HEK293 (cell line): ENCODE measurements around the gene KCNQ2.

ENCODE experiments used
- CTCF ChIA-PET: fragments of 350-600 bp; formaldehyde crosslinking; extraction: SDS; loops from one replicate; lab custom pipeline; 2021; ENCODE audit warnings: antibody characterized with exemption; lab: Yijun Ruan, JAX
- POLR2A ChIA-PET: fragments of 300-600 bp; formaldehyde crosslinking; extraction: SDS; loops from one replicate; lab custom pipeline; 2020; ENCODE audit warnings: antibody characterized with exemption, inconsistent platforms; lab: Yijun Ruan, JAX
- H3K27ac ChIP-seq: fragments of 200-500 bp; sonication (Bioruptor generic); 2 replicates; pipeline ENCODE4 v1.5.1; 2014; ENCODE audit warnings: low read depth, low read length, control low read depth, inconsistent platforms; ENCODE audit errors: extremely low read depth
- H3K36me3 ChIP-seq, 2 experiments: fragments of 200-500 bp in 1 of 2; sonication (Bioruptor generic) in 1 of 2; 1 replicate in 1 of 2; 2 replicates in 1 of 2; pipeline ENCODE4 v1.5.1; 2014 to 2017; ENCODE audit warnings: inconsistent platforms in 2 of 2, low read length in 2 of 2; ENCODE audit not compliant: control insufficient read depth in 2 of 2, insufficient read depth in 1 of 2
- H3K4me1 ChIP-seq: fragments of 200-500 bp; sonication (Bioruptor generic); 2 replicates; pipeline ENCODE4 v1.5.1; 2014; ENCODE audit warnings: mild to moderate bottlenecking, low read length, inconsistent platforms; ENCODE audit not compliant: control insufficient read depth, insufficient read depth
- H3K4me3 ChIP-seq: 2 replicates; pipeline ENCODE4 v1.5.1; 2011; ENCODE audit warnings: low read depth, mild to moderate bottlenecking, control low read depth, low read length, moderate library complexity
- H3K9me3 ChIP-seq: fragments of 200-500 bp; sonication (Bioruptor generic); 2 replicates; pipeline ENCODE4 v1.5.1; 2014; ENCODE audit warnings: low read depth, low read length, inconsistent platforms; ENCODE audit not compliant: control insufficient read depth, insufficient read depth
- CTCF ChIP-seq: fragments of 450-650 bp; formaldehyde crosslinking; IDR thresholded peaks from 2 replicates; pipeline ENCODE4 v1.5.1; 2016; ENCODE audit warnings: missing biosample characterization, missing genetic modification characterization
- IKZF3 ChIP-seq: fragments of 450-650 bp; IDR thresholded peaks from 2 replicates; pipeline ENCODE4 v1.5.0; 2018; ENCODE audit warnings: missing biosample characterization, mild to moderate bottlenecking, missing genetic modification characterization, moderate library complexity
- KLF8 ChIP-seq: fragments of 450-650 bp; formaldehyde crosslinking; IDR thresholded peaks from 2 replicates; pipeline ENCODE4 v1.5.1; 2016; ENCODE audit warnings: missing biosample characterization, missing genetic modification characterization
- PATZ1 ChIP-seq: fragments of 450-650 bp; formaldehyde crosslinking; IDR thresholded peaks from 2 replicates; pipeline ENCODE4 v1.5.1; 2016; ENCODE audit warnings: missing biosample characterization, missing genetic modification characterization
- ZBTB10 ChIP-seq: fragments of 450-650 bp; formaldehyde crosslinking; IDR thresholded peaks from 2 replicates; pipeline ENCODE4 v1.5.1; 2016; ENCODE audit warnings: missing biosample characterization, missing genetic modification characterization
- ZBTB7A ChIP-seq: fragments of 450-650 bp; formaldehyde crosslinking; IDR thresholded peaks from 2 replicates; pipeline ENCODE4 v1.5.1; 2016; ENCODE audit warnings: low read depth, missing biosample characterization, missing genetic modification characterization
- ZFHX2 ChIP-seq: fragments of 450-650 bp; formaldehyde crosslinking; conservative IDR thresholded peaks from 2 replicates; pipeline ENCODE4 v1.5.1; 2016; ENCODE audit warnings: missing biosample characterization, missing genetic modification characterization
- ZFP69B ChIP-seq: fragments of 450-650 bp; formaldehyde crosslinking; IDR thresholded peaks from 2 replicates; pipeline ENCODE4 v1.5.1; 2016; ENCODE audit warnings: missing biosample characterization, missing genetic modification characterization
- ZNF2 ChIP-seq: fragments of 450-650 bp; formaldehyde crosslinking; IDR thresholded peaks from 2 replicates; pipeline ENCODE4 v1.5.1; 2016; ENCODE audit warnings: missing biosample characterization, missing genetic modification characterization
- ZNF302 ChIP-seq: fragments of 450-650 bp; formaldehyde crosslinking; IDR thresholded peaks from 2 replicates; pipeline ENCODE4 v1.5.1; 2016; ENCODE audit warnings: missing biosample characterization, missing genetic modification characterization, low read depth
- ZNF335 ChIP-seq: fragments of 450-650 bp; formaldehyde crosslinking; conservative IDR thresholded peaks from 2 replicates; pipeline ENCODE4 v1.5.1; 2016; ENCODE audit warnings: missing biosample characterization, missing genetic modification characterization
- ZNF341 ChIP-seq: fragments of 450-650 bp; formaldehyde crosslinking; IDR thresholded peaks from 2 replicates; pipeline ENCODE4; 2016; ENCODE audit warnings: low read depth, missing biosample characterization, missing genetic modification characterization
- ZNF654 ChIP-seq: fragments of 450-650 bp; formaldehyde crosslinking; IDR thresholded peaks from 2 replicates; pipeline ENCODE4 v1.5.1; 2016; ENCODE audit warnings: low read depth, missing biosample characterization, missing genetic modification characterization
- ZNF692 ChIP-seq: fragments of 450-650 bp; formaldehyde crosslinking; IDR thresholded peaks from 2 replicates; pipeline ENCODE4 v1.5.1; 2016; ENCODE audit warnings: missing biosample characterization, missing genetic modification characterization

KCNQ2 gene

GRCh38 chr20:63382551-63383300 is 89.7 kb downstream of the KCNQ2 start (continued):
- no peak for TF ChIP-seq ZNF692 (tag by site-specific recombination)
- TF ChIP-seq, all 188 proteins: peak for 0

DNA sequence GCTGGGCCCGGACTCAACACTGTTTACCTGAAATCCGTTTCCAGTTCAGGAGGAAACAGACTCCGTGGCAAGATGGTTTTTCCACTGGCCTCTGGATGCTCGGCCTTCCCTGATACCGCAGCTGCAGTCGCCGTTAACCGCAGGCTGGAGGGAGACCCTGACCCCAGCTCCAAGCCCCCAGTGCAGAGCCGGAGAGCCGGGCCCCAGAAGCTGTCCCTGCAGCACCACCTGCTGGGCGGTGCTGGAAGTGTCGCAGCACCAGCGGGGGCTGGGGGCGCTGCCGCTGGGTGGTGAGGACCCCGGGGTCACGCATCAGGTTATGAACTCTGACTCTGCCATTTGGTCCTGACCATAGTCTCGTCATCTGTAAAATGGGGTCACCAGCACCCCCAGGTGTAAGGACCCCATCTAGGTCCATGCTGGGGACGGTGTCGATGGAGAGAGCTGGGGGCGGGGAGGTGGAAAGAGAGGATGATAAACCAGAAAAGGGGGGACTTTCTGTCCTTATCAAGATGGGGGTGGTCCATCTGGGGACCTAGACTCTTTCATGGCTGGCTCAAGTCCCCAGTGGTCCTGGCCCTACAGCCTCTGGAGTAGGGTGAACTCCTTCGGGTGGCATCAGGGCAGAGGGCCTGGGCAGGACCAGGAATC is 90.5 kb downstream of the KCNQ2 start:
- ChIA-PET CTCF (interaction anchor here (0.5 to 7.3 kb wide), 28 partner anchors 8 to 200 kb away, joined by 3 to 89 read pairs (median 4); no protein-coding TSS in a partner anchor), POLR2A (no interaction called here)
- Histone ChIP-seq H3K36me3 (no peaks in the 10 kb centered on the region), H3K4me1 (no peaks in the 10 kb centered on the region), H3K9me3 (no peaks in the 10 kb centered on the region)
- TF ChIP-seq ZFP69B (tag by site-specific recombination) (peak; percentile 41; the same call in 1 of the 2 replicates), CTCF (tag by site-specific recombination) (peak; percentile 86), PATZ1 (peak; percentile 90), ZNF335 (peak; percentile 43; the same call in 1 of the 2 replicates), KLF8 (tag by site-specific recombination) (peak; percentile 16; the same call in 1 of the 2 replicates), ZBTB7A (tag by site-specific recombination) (peak; percentile 68; the same call in 1 of the 2 replicates), ZNF302 (tag by site-specific recombination) (no peak), IKZF3 (tag by site-specific recombination) (no peak), ZNF654 (peak; percentile 89), ZFHX2 (tag by site-specific recombination) (no peak), ZBTB10 (tag by site-specific recombination) (peak; percentile 92), ZNF341 (tag by site-specific recombination) (no peak), ZNF2 (tag by site-specific recombination) (0 out of 2 replicates have a peak, but pooled peaks have one; percentile 47)
- TF ChIP-seq, all 188 proteins: peak for 9
- H3K4me3 ChIP-seq = no peak overlapping the region
- no peak overlapping the region for H3K27ac ChIP-seq
